GM12864 (cell line): ENCODE results near the gene PTPRG.

Experiments used
- DNase-seq: peaks from one replicate; pipeline ENCODE4 v3.0.0-alpha.2; 2011; ENCODE audit warnings: low read depth
- H3K4me3 ChIP-seq: 2 replicates; pipeline ENCODE4 v1.5.1; 2011; ENCODE audit warnings: mild to moderate bottlenecking, low read depth, low read length, control low read depth
- CTCF ChIP-seq: IDR thresholded peaks from 2 replicates; pipeline ENCODE4 v1.5.1; 2011; ENCODE audit warnings: low read depth, mild to moderate bottlenecking, moderate library complexity, low read length, control low read depth, inconsistent platforms; ENCODE audit errors: missing control alignments

Gene PTPRG

GRCh38 chr3:61646851-61647525, 85.6 kb downstream of the PTPRG start:
- no peak for TF ChIP-seq CTCF
- no peak for DNase-seq
- no peak overlapping the region for H3K4me3 ChIP-seq

- no peak overlapping the region for H3K4me3 ChIP-seq
- no peak for TF ChIP-seq CTCF
- DNase-seq = no peak
Observed at GRCh38 chr3:61648481-61648880, 87.1 kb downstream of the PTPRG start.

- H3K4me3 ChIP-seq = no peak overlapping the region
- TF ChIP-seq CTCF = no peak
- DNase-seq = no peak
Observed at GRCh38 chr3:61649381-61650170, 88.2 kb downstream of the PTPRG start.

- no peak for DNase-seq
- H3K4me3 ChIP-seq = no peak overlapping the region
- TF ChIP-seq CTCF = no peak
Observed at GRCh38 chr3:61650276-61650675, 88.9 kb downstream of the PTPRG start.

GRCh38 chr3:61650719-61651410, 89.5 kb downstream of the PTPRG start:
- no peak for DNase-seq
- H3K4me3 ChIP-seq = no peak overlapping the region
- no peak for TF ChIP-seq CTCF

GRCh38 chr3:61657689-61658088, 96.3 kb downstream of the PTPRG start:
- TF ChIP-seq CTCF = no peak
- no peak for DNase-seq
- no peak overlapping the region for H3K4me3 ChIP-seq
